ENCODE data around the gene GCGR.

GCGR gene

GRCh38 chr17:81846743-81847689, 43.1 kb downstream of the GCGR start:
- H3K4me3 ChIP-seq (ENCODE audit: low read length) = no peak overlapping the region
- no peaks in the 10 kb centered on the region for H3K9me3 ChIP-seq (ENCODE audit: control insufficient read depth, low read length)
- H3K4me1 ChIP-seq (ENCODE audit: control insufficient read depth, insufficient read depth, low read length) = no peaks in the 10 kb centered on the region
- no peaks in the 10 kb centered on the region for H3K27me3 ChIP-seq (ENCODE audit: control insufficient read depth, insufficient read depth, low read length)
- H3K9ac ChIP-seq (ENCODE audit: low read length) = no peak overlapping the region
- H3K36me3 ChIP-seq (ENCODE audit: control insufficient read depth, insufficient read depth, low read length) = peaks cover 38% of the 10 kb centered on the region

- H3K4me1 ChIP-seq (ENCODE audit: control insufficient read depth, insufficient read depth, low read length) = peaks cover 2% of the 10 kb centered on the region
- H3K4me3 ChIP-seq (ENCODE audit: low read length) = no peak overlapping the region
- H3K9ac ChIP-seq (ENCODE audit: low read length) = no peak overlapping the region
- peaks cover 39% of the 10 kb centered on the region for H3K36me3 ChIP-seq (ENCODE audit: control insufficient read depth, insufficient read depth, low read length)
- no peaks in the 10 kb centered on the region for H3K27me3 ChIP-seq (ENCODE audit: control insufficient read depth, insufficient read depth, low read length)
- no peaks in the 10 kb centered on the region for H3K9me3 ChIP-seq (ENCODE audit: control insufficient read depth, low read length)
Observed at GRCh38 chr17:81849457-81849856, 45.5 kb downstream of the GCGR start.

GRCh38 chr17:81851423-81851822, 47.5 kb downstream of the GCGR start:
- no peaks in the 10 kb centered on the region for H3K27me3 ChIP-seq (ENCODE audit: control insufficient read depth, insufficient read depth, low read length)
- no peak overlapping the region for H3K4me3 ChIP-seq (ENCODE audit: low read length)
- H3K9ac ChIP-seq (ENCODE audit: low read length) = no peak overlapping the region
- no peaks in the 10 kb centered on the region for H3K9me3 ChIP-seq (ENCODE audit: control insufficient read depth, low read length)
- peaks cover 25% of the 10 kb centered on the region for H3K36me3 ChIP-seq (ENCODE audit: control insufficient read depth, insufficient read depth, low read length)
- H3K4me1 ChIP-seq (ENCODE audit: control insufficient read depth, insufficient read depth, low read length) = peaks cover 21% of the 10 kb centered on the region

- peaks cover 24% of the 10 kb centered on the region for H3K4me1 ChIP-seq (ENCODE audit: control insufficient read depth, insufficient read depth, low read length)
- H3K9me3 ChIP-seq (ENCODE audit: control insufficient read depth, low read length) = no peaks in the 10 kb centered on the region
- peaks cover 18% of the 10 kb centered on the region for H3K36me3 ChIP-seq (ENCODE audit: control insufficient read depth, insufficient read depth, low read length)
- H3K4me3 ChIP-seq (ENCODE audit: low read length) = no peak overlapping the region
- no peaks in the 10 kb centered on the region for H3K27me3 ChIP-seq (ENCODE audit: control insufficient read depth, insufficient read depth, low read length)
- no peak overlapping the region for H3K9ac ChIP-seq (ENCODE audit: low read length)
Observed at GRCh38 chr17:81852237-81852636, 48.3 kb downstream of the GCGR start.

- Histone ChIP-seq H3K4me3 (ENCODE audit: low read length) (no peak overlapping the region), H3K9me3 (ENCODE audit: control insufficient read depth, low read length) (no peaks in the 10 kb centered on the region), H3K4me1 (ENCODE audit: control insufficient read depth, insufficient read depth, low read length) (peaks cover 47% of the 10 kb centered on the region), H3K27me3 (ENCODE audit: control insufficient read depth, insufficient read depth, low read length) (no peaks in the 10 kb centered on the region), H3K9ac (ENCODE audit: low read length) (no peak overlapping the region), H3K36me3 (ENCODE audit: control insufficient read depth, insufficient read depth, low read length) (peaks cover 19% of the 10 kb centered on the region)
Observed at GRCh38 chr17:81854974-81855774, 51.2 kb downstream of the GCGR start.

- peaks cover 5% of the 10 kb centered on the region for H3K36me3 ChIP-seq (ENCODE audit: control insufficient read depth, insufficient read depth, low read length)
- peak overlapping the region; percentile 80 for H3K4me3 ChIP-seq (ENCODE audit: low read length)
- peak overlapping the region; percentile 79 for H3K9ac ChIP-seq (ENCODE audit: low read length)
- peaks cover 63% of the 10 kb centered on the region for H3K4me1 ChIP-seq (ENCODE audit: control insufficient read depth, insufficient read depth, low read length)
- no peaks in the 10 kb centered on the region for H3K27me3 ChIP-seq (ENCODE audit: control insufficient read depth, insufficient read depth, low read length)
- no peaks in the 10 kb centered on the region for H3K9me3 ChIP-seq (ENCODE audit: control insufficient read depth, low read length)
Observed at GRCh38 chr17:81858170-81858966, 54.4 kb downstream of the GCGR start.

GRCh38 chr17:81858967-81859905, 55.3 kb downstream of the GCGR start:
- Histone ChIP-seq H3K9me3 (ENCODE audit: control insufficient read depth, low read length) (no peaks in the 10 kb centered on the region), H3K36me3 (ENCODE audit: control insufficient read depth, insufficient read depth, low read length) (peaks cover 5% of the 10 kb centered on the region), H3K27me3 (ENCODE audit: control insufficient read depth, insufficient read depth, low read length) (no peaks in the 10 kb centered on the region), H3K9ac (ENCODE audit: low read length) (peak overlapping the region; percentile 79), H3K4me1 (ENCODE audit: control insufficient read depth, insufficient read depth, low read length) (peaks cover 72% of the 10 kb centered on the region), H3K4me3 (ENCODE audit: low read length) (peak overlapping the region; percentile 80)

GRCh38 chr17:81859906-81860755, 56.2 kb downstream of the GCGR start, which contains the start of gene P4HB:
Gene P4HB, minus strand, starts transcription at chr17:81860535. Its CDS starts 64 bp downstream, at chr17:81860471.
- Histone ChIP-seq H3K4me3 (ENCODE audit: low read length) (peak within 1 kb of the TSS; percentile 83), H3K27me3 (ENCODE audit: control insufficient read depth, insufficient read depth, low read length) (no peaks in the 10 kb centered on the region), H3K36me3 (ENCODE audit: control insufficient read depth, insufficient read depth, low read length) (peaks cover 5% of the 10 kb centered on the region), H3K9ac (ENCODE audit: low read length) (peak within 1 kb of the TSS; percentile 81), H3K9me3 (ENCODE audit: control insufficient read depth, low read length) (no peaks in the 10 kb centered on the region), H3K4me1 (ENCODE audit: control insufficient read depth, insufficient read depth, low read length) (peaks cover 73% of the 10 kb centered on the region)

GRCh38 chr17:81860756-81861568, 57.0 kb downstream of the GCGR start:
- Histone ChIP-seq H3K36me3 (ENCODE audit: control insufficient read depth, insufficient read depth, low read length) (peaks cover 5% of the 10 kb centered on the region), H3K4me3 (ENCODE audit: low read length) (peak overlapping the region; percentile 83), H3K4me1 (ENCODE audit: control insufficient read depth, insufficient read depth, low read length) (peaks cover 71% of the 10 kb centered on the region), H3K27me3 (ENCODE audit: control insufficient read depth, insufficient read depth, low read length) (no peaks in the 10 kb centered on the region), H3K9me3 (ENCODE audit: control insufficient read depth, low read length) (no peaks in the 10 kb centered on the region), H3K9ac (ENCODE audit: low read length) (peak overlapping the region; percentile 81)

All from mucosa of stomach (tissue), 1 donor.